CD4-positive, alpha-beta T cell treated with Interleukin-6 at 100 ng/mL for 8 hours (primary cell): ENCODE measurements around the gene SPSB1.

Experiments
- DNase-seq: peaks from one replicate; pipeline ENCODE4 v3.0.0-alpha.2; 2020; ENCODE audit warnings: mixed read lengths, low spot score

Gene SPSB1

GRCh38 chr1:9345471-9345870, 52.8 kb downstream of the SPSB1 start:
- no peak for DNase-seq

DNA sequence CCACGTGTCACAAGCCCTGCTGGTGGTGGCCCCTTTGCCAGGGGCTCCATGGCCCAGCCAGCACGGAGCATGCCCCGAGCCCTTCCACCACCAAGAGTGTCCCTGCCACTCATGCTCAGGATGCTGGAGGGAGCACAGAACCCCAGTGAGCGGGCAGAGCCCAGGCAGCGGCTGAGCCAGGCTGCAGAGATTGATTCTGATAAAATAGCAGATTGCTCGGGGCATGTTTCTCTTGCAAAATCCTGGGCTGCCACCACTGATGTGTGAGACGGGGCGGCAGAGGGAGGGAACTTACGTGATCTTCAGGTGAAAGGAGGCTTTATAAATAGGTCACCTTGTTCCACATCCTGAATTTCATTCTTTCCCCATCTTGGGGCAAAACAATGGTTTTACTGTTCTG, 53.2 kb downstream of the SPSB1 start:
- DNase-seq = no peak

DNA sequence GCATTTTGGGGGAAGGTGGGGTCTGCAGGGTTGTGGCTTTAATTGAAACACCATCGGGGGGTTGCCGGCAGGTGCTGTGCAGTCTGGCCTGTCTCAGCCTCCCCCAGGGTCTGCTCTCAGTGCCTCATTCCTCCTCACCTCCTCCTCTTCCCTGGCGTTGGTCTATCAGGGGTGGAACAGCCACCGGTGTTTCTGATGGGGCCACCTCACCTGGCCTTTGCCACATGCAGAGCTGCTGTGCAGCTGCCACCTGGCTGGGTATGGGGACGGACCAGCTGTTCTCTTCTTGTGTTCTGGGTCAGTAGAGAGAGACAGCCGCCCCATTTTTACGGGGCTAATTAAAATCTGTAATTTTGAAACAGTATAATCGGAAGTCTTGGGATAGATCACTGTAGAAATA, 53.9 kb downstream of the SPSB1 start:
- DNase-seq = no peak

DNA sequence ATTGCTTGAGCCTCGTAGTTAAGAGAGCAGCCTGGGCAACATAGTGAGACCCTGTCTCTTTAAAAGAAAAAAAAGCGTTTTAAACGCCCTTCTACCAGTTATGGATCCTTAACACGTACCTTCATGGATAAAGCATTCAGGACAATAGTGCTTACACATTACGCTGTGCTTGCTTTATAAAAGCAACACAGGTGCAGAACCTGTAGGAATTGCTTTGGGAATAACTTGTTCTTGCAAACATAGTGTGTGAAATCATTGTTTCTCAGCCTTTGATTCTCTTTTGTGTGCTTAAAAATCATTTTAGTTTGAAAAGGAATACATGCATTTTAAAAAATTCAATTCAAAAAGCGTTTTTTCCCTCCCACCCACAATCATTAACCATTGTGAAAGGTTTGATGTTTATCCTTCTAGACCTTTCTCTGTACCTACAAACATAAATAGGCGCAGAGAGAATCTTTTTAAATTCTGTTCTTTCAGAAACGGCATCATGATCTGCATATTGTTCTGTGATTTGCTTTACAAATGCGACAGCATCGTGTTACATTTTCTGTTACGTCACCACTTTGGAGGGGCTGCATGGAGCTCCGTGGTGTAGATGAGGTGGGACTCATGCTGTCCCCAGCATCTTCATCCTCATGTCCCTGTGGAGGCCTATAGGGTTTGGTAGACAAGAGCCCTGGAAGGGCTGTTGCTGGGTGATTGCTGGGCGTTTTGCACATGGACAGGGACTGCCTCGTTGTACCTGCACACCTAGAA, 54.6 kb downstream of the SPSB1 start:
- no peak for DNase-seq

DNA sequence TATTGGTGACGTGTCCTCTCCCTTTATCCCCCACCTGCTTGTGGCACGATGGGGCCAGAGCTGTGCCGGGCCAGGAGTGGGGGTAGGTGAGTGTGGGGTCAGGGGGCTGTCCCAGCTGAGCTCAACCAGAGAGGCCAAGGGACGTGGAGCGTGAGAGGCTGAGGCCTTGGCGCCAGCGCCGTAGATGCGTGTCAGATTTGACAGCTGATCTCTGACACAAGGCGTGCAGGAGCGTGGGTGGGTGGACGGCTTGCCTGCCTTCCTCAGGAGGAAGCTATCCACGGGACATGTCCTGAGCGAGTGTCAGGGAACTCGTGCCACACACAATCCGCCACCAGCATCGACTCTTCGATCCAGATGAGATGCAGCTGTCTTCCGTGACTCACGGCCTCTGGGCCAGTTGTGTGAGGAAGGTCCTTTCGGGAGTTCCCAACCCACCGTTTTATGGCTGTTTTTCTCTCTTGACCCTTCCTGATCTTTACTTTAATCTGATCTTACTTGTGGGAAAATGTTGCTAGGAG, 56.7 kb downstream of the SPSB1 start:
- DNase-seq = no peak

DNA sequence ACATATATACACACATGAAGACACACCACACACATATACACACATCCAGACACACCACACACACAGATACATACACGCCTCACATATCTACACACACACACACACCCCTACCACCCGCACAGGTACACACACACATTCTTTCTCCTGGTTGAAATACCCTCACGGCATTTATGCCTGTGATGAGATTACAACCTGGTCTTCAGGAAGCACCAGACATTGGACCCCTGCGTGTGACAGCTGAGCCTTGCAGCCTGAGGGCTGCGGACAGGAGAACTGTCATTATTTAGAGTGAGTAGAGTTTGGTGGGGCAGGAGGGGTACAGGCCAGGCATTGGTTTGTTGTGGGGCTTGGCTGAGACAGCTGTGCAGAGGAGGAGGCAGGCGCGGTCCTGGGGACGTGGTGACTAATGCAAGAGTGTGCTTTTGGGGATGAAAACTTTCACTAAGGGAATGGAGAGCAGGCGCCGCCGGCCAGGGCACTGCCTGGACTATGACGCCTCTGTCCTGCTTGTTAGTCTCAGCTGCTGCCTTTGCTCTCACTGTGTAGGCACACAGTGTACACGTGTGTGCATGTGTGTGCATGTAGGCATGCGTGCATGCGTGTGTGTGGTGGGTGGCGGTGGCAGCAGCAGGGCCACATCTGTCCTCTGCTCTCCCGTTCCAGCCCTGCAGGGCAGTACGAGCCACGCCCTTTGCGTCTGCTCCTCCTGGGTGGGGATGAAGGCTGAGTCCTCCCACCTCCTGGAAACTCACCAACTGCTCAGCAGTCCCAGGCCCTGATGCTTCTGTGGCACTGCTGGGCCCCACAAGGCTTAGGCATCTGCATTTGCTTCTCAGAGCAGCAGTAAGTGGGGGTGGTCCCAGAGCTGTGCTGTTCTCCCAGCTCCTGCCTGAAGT, 57.6 kb downstream of the SPSB1 start:
- DNase-seq = no peak

- DNase-seq = no peak
Observed at GRCh38 chr1:9350960-9351359, 58.3 kb downstream of the SPSB1 start.

DNA sequence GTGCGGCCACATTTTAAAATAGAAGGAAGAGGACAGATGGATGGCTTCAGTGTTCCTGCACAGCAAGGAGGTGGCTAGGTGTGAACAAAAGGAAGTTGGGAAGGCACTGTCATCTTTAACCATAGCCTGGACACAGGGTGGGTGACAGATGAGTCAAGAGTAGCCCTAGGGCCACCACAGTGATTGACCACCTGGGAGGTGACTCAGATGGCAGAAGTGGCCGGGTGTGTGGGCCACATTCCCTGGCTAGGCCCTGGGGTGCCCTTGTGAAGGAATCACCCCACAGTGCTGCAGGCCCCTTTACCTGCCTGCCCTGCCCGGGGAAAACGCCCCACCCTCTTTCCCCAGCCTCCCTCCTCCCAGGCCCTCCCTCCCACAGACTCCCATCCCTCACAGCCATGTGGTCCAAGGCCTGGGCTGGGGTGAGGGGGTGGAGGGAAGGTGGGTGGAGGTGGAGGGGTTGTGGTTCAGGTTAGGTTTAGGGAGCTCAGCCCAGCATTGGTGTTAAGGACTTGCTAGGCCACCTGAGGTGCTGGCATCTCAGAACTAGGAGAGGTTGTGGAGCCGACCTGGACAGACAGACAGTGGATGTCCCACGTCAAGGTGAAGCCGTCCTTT, 59.1 kb downstream of the SPSB1 start:
- no peak for DNase-seq

- no peak for DNase-seq
Observed at GRCh38 chr1:9352377-9353134, 59.9 kb downstream of the SPSB1 start.

GRCh38 chr1:9355503-9355902, 62.8 kb downstream of the SPSB1 start:
- no peak for DNase-seq

DNA sequence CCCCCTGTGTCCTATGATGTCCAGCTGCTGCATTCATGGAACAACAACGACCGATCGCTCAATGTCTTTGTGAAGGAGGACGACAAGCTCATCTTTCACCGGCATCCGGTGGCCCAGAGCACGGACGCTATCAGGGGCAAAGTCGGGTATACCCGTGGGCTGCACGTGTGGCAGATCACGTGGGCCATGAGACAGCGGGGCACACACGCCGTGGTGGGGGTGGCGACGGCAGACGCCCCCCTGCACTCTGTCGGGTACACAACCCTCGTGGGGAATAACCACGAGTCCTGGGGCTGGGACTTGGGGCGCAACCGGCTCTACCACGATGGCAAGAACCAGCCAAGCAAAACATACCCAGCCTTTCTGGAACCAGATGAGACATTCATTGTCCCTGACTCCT, 63.3 kb downstream of the SPSB1 start:
- DNase-seq = no peak

DNA sequence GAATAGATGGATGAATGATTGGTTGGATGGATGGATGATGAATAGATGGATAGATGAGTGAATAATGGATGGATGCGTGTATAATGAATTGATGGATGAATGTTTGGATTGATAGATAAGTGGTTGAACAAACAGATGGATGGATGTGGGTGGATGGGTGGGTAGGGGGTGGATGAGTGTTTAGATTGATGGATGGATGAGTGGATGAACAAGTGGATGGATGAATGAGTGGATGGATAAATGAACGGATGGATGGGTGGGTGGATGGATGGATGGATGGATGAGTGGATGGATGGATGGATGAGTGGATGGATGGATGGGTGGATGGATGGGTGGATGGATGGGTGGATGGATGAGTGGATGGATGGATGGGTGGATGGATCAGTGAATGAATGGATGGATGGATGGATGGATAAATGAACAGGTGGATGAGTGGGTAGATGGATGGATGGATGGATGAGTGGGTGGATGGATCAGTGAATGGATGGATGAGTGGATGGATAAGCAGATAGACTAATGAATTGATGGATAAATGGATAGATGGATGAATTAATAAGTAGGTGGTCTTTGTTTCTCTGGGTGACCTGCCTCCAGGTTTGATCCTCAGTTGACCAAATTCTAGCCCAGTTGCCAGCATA, 64.3 kb downstream of the SPSB1 start:
- DNase-seq = no peak

DNA sequence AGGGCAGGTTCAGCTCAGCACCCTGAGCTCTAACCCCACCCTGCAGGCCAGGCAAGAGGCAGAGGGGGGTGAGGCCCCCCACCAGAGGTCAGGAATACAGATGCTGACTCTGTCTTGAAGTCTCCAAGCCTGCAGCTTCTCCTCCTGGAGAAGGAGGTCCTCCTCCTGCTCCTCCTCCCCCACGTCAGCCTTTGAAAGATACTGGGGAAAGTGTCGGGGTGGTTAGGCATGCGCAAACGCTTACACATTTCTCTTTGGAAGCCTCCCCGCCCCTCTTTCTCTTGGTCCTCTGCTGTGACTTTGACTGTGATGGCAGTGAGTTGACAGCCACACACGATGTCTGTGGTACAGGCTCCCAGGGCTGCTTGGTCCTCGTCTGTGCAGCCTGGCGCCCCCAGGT, 65.3 kb downstream of the SPSB1 start:
- DNase-seq = no peak

DNA sequence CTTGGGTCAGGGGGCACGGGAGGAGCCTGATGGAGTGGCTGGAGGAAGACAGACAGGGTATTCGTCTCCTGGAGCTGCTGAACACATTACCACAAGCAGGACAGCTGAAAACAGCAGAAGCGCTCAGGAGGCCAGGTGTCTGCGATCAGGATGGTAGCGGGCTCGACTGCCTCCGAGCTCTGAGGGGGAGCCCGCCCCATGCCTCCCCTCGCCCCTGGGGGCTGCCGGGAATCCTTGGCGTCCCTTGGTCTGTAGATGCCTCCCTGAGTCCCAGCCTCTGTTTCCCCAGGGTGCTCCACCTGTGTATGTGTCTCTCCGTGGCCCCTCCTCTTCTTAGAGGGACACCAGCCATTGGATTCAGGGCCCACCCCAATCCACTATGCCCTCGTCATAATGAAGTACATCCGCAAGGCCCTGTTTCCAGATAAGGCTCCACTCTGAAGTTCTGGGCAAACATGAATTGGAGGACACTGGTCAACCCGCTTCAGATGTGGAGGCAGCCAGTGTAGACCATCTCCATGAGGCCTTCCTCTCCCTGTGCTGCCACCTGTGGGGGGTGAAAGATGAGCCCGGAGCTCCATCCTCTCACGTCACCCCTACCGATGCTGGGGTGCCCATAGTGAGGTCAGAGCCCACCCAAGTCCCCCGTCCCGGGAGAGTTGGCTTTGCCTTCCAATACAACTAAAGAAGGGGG, 67.8 kb downstream of the SPSB1 start:
- DNase-seq = no peak

- no peak for DNase-seq
Observed at GRCh38 chr1:9361630-9362260, 69.1 kb downstream of the SPSB1 start.

DNA sequence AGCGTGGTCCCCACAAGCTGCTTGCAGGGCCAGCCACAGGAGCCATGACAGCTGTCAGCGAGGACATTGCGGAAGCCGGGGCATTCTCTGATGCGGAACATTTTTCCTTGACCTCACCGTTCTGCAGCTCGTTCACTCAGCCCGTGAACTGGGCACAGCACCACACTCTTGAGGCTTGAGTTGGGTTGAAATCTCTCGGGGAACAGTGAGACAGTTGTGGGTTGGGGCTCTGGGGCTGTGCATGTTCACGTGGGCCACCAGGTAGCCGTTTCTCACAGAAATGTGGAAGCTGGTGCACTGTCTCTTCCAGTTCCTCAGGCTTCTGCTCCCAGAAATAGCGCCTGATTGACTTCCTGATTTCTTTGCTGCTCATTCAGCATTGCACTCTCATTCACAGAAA, 69.8 kb downstream of the SPSB1 start:
- DNase-seq = no peak

GRCh38 chr1:9363061-9363471, 70.4 kb downstream of the SPSB1 start:
- DNase-seq = no peak

DNA sequence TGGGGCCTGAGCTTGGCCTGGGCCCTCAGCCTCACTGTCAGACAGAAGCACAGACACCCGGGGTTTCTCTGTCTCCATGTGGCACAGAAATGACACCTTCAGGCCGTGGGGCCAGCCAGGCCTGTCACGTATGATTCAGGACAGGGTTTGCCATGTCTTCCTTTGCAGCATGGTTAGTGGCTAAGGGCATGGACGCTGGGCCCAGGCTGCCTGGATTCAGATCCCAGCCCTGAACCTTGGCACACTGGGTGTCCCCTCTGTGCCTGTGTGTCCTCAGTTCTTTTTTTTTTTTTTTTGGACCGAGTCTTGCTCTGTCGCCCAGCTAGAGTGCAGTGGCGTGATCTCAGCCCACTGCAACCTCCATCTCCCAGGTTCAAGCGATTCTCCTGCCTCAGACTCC, 73.6 kb downstream of the SPSB1 start:
- no peak for DNase-seq

GRCh38 chr1:9366943-9367780, 74.5 kb downstream of the SPSB1 start:
- DNase-seq = no peak
